GM12892 (cell line): ENCODE results near the gene LGMN.

Experiments
- POLR2A ChIP-seq: IDR thresholded peaks from 2 replicates; pipeline ENCODE4 v1.6.1; 2011; ENCODE audit warnings: low read depth, low read length, control low read depth
- POLR2AphosphoS5 ChIP-seq: IDR thresholded peaks from 2 replicates; pipeline ENCODE4 v1.6.1; 2011; ENCODE audit warnings: low read depth, low read length, control low read depth
- TAF1 ChIP-seq: IDR thresholded peaks from 2 replicates; pipeline ENCODE4 v1.6.1; 2011; ENCODE audit warnings: low read depth, mild to moderate bottlenecking, control low read depth, low read length, borderline replicate concordance

- TF ChIP-seq POLR2AphosphoS5 (no peak), TAF1 (no peak), POLR2A (peak; percentile 0; the same call in 1 of the 2 replicates)
These were observed 21.5 kb downstream of the LGMN start for GRCh38 chr14:92726933-92727262.
